ENCODE measurements around the gene FAM107B.
"Not testable (repeated sequence)": the region's sequence is repeated elsewhere in the genome, so short reads cannot be mapped to it uniquely, and the experiment has no call there.

Gene FAM107B

GRCh38 chr10:14774797-14775196 is at the start of gene FAM107B:
Gene FAM107B (minus strand): TSS chr10:14774897. CDS start chr10:14774663, 234 bp downstream.
- DNase-seq = no peak

GRCh38 chr10:14823966-14824365 is 49.3 kb upstream of the FAM107B start:
- no peak for DNase-seq

- no peak for DNase-seq
These were observed 48.4 kb upstream of the FAM107B start for GRCh38 chr10:14822879-14823755.

- DNase-seq = no peak
These were observed 47.1 kb upstream of the FAM107B start for GRCh38 chr10:14821635-14822375.

GRCh38 chr10:14820775-14821154 is 46.1 kb upstream of the FAM107B start:
- DNase-seq = no peak

- no peak for DNase-seq
These were observed 45.5 kb upstream of the FAM107B start for GRCh38 chr10:14820010-14820774.

GRCh38 chr10:14816717-14817116 is 42.0 kb upstream of the FAM107B start:
- DNase-seq = not testable (repeated sequence)

GRCh38 chr10:14815681-14816080 is 41.0 kb upstream of the FAM107B start:
- DNase-seq = no peak

GRCh38 chr10:14812271-14812670 is 37.6 kb upstream of the FAM107B start:
- DNase-seq = no peak

GRCh38 chr10:14810969-14811953 is 36.6 kb upstream of the FAM107B start:
- DNase-seq = no peak

GRCh38 chr10:14806318-14806717 is 31.6 kb upstream of the FAM107B start:
- DNase-seq = no peak

GRCh38 chr10:14803827-14804226 is 29.1 kb upstream of the FAM107B start:
- DNase-seq = no peak

GRCh38 chr10:14801723-14802122 is 27.0 kb upstream of the FAM107B start:
- DNase-seq = no peak

GRCh38 chr10:14800397-14800796 is 25.7 kb upstream of the FAM107B start:
- no peak for DNase-seq

GRCh38 chr10:14798636-14799035 is 23.9 kb upstream of the FAM107B start:
- DNase-seq = no peak

GRCh38 chr10:14787938-14788337 is 13.2 kb upstream of the FAM107B start:
- no peak for DNase-seq

- DNase-seq = no peak
These were observed 9.9 kb upstream of the FAM107B start for GRCh38 chr10:14784459-14785055.

- DNase-seq = no peak
These were observed 8.1 kb upstream of the FAM107B start for GRCh38 chr10:14782691-14783363.

- DNase-seq = no peak
These were observed 7.1 kb upstream of the FAM107B start for GRCh38 chr10:14781763-14782162.

- DNase-seq = no peak
These were observed 4.4 kb upstream of the FAM107B start for GRCh38 chr10:14779001-14779651.

All from NCI-H187 (cell line).